GM18868 (cell line): ENCODE results near the gene PLEKHO2.

ENCODE experiments used
- ATAC-seq: cut with Tn5 transposase; IDR thresholded peaks from one replicate; pipeline ENCODE4 v1.9.1; 2021; ENCODE audit warnings: mild to moderate bottlenecking, moderate library complexity; ENCODE audit not compliant: unreplicated experiment

The PLEKHO2 gene

DNA sequence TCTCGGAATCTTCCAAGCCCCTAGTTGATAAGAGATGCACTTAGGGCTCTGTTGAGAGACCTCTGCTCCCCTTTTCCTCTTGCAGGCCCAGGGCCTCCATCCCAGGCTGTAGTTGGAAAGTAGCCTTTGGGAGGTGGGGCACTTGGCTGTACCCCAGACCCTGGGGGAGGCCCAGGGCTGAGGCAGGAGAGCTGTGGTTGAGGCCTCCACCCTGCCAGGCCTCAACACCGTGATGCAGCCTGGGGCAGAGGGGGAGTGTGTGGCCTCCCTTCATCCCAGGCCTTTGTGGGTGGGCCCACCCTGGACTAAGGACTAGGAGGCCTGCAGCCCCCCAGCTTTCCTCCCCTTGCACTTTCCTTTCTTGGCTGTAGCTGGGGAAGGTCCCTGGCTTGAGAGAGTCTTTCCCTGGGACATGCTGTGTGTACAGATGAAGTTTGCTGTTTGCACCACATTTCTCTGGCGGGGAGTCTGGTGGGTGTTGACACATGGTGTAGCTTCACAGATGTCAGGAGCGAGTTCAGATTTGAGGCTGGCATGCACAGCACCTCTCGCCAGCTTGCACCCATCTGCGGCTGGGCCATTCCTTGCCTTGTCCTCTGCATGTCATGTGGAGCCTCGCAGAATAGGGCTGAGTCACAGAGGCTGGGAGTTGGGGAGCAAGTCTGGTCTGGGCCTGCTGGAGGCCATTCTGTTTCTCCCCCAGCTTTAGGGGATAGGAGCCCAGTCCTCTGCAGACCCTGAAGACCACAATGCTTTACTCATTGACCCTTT lies 13.7 kb downstream of the PLEKHO2 start:
- ATAC-seq = no peak

- ATAC-seq = no peak
These were observed 14.9 kb downstream of the PLEKHO2 start for GRCh38 chr15:64856429-64857145.

DNA sequence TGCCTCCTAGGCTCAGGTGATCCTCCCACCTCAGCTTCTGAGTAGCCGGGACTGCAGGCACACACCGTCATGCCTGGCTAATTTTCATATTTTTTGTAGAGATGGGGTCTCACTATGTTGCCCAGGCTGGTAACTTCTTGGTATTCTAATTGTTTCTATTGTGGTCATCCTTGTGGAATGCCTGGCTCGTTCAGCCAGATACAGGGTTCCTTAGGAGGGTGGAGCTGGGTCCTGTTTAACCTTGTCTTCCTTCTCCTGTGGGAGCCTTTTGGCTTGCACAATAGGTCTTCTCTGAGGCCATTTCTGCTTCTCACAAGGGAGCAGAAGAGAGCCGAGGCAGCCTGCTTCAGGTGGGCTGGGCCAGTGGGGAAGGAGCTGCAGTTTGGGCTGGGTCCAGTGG lies 15.7 kb downstream of the PLEKHO2 start:
- no peak for ATAC-seq

DNA sequence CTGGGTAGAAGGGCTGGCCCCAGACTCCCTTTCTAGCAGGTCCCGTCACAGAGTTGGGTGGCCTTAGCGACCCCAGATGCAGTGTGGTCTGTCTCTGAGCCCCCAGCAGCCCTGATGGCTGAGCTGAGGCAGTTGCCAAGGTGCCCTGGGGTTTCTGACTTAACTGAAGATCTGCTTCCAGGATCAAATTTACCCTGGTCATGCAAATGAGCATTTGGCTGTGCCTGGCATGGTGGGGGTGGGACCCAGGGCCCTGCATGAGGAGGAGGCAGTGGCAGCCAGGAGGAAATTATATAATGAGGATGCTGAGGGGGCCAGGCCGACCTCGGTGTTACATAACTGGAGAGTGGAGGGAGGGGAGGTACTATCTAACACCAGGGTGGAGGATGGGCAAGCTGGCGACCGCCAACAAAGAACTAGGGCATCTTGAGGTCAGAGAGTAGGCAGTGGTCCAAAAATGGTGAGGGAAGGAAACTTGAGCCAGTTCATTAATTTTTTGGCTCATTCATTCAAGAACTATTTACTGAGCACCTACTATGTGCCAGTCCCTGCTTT lies 16.4 kb downstream of the PLEKHO2 start:
- ATAC-seq = no peak

GRCh38 chr15:64859226-64859625 lies 17.5 kb downstream of the PLEKHO2 start:
- no peak for ATAC-seq

GRCh38 chr15:64861331-64861730 lies 19.6 kb downstream of the PLEKHO2 start:
- no peak for ATAC-seq

- ATAC-seq = no peak
These were observed 20.2 kb downstream of the PLEKHO2 start for GRCh38 chr15:64861960-64862359.

- no peak for ATAC-seq
These were observed 20.7 kb downstream of the PLEKHO2 start for GRCh38 chr15:64862408-64862807.

DNA sequence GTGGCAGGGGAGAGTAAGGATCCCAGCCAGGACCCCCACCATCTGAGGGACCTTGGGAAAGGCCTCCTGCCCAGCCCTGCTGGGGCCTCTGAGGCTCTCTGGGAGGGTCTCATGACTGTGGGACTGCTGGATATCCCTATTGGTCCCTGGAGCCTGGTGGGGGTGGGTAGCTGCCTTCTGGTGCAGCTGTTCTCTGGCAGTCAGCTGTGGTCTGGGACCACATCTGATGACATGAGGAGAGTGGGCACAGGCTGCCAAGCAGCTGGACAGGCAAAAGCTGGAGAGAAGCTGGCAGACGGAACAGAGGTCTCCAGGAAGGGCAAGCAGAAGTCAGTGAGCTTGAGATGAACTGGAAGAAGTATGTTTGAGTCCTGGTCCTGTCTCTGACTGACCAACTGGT lies 22.4 kb downstream of the PLEKHO2 start:
- no peak for ATAC-seq

GRCh38 chr15:64865126-64865997 lies 23.6 kb downstream of the PLEKHO2 start:
- ATAC-seq = peak; percentile 79

GRCh38 chr15:64865998-64866520 lies 24.3 kb downstream of the PLEKHO2 start:
- no peak for ATAC-seq

- no peak for ATAC-seq
These were observed 27.8 kb downstream of the PLEKHO2 start for GRCh38 chr15:64869501-64869900.

DNA sequence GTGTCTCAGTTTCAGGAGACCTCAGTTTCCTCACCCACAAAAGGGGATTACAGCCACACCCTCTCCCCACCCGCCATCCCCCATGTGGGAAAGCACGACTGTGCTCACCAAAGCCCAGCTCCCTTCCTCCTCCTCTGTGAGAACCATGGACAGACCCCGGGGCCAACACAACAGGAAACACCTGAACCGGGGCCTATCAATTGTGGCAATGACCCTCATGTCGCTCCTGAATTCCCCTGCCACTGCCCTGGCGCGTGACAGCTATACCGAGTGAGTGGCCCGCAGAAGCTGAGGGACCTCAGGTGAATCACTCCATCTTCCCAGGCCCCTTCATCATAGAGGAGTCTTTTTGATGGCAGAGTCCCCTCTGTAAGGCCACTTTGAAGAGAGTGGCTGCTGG lies 28.6 kb downstream of the PLEKHO2 start:
- ATAC-seq = no peak

DNA sequence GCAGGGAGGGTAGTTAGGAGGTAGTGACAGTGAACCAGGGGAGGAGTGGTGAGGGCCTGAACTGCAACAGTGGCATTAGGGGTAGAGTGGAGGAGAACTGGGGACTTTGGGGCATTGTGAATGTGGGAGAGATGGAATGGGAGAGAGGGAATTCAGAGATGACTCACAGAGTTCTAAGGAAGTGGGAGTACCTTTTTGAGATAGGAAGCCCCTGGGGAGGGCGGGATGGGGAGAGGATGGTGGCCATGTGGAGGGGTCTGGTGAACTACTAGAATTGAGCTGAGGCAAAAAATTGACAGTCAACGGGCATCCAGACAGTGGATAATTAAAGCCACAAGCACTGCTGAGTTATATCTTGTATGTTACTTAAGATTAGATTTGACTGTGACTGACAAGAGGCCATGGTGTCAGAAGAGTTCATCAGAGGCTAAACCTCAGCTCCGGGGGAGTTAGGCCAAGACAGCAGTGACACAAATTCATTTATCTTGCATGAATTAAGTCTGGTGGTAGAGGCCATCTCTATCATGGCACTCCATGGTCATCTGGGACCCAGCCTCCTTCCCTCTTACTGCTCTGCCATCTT lies 34.0 kb downstream of the PLEKHO2 start:
- no peak for ATAC-seq

DNA sequence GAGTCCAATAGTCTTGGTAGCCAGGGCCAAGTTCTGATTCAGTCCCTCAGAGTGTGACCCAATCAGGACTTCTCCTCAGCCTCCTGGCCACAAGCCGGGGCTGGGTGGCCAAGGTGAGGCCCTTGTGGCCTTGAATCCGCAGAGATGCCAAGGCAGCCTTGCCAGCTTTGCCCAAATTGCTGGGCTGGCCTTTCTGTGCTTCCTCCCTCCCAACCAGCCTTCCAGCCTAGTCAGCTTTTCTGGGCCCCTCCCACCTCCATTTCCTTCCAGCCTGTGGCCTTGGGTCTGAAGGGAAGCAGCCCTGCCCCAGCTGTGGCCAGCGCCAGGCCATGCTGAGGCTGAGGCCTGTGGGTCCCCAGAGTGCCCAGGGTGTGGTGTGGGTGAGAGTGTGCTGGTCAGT lies 35.7 kb downstream of the PLEKHO2 start:
- no peak for ATAC-seq

GRCh38 chr15:64878705-64879104 lies 37.0 kb downstream of the PLEKHO2 start:
- no peak for ATAC-seq

DNA sequence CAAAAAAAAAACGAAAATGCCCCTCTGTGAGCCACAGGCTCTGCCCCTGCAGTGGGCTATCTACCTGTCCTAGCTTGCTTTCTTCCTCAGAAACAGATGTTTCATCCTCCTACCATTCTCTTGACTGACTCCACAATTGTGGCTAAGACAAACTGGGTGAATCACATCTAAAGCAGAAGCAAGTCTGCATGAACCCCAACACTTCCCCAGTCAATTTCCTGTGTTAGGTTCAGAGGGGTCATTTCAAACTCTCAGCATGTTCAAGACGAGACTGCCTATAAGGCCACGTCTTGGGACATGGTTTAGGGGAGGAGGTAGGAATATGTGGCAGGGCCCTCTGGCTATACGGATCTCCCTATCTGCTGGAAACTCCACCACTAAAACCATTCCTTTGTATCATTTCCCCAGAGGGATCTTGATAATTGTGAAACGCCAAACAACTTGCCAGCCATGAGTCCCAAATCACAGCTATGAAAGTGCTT lies 41.4 kb downstream of the PLEKHO2 start:
- no peak for ATAC-seq

- ATAC-seq = peak; percentile 79
These were observed 42.3 kb downstream of the PLEKHO2 start for GRCh38 chr15:64883997-64884511.

DNA sequence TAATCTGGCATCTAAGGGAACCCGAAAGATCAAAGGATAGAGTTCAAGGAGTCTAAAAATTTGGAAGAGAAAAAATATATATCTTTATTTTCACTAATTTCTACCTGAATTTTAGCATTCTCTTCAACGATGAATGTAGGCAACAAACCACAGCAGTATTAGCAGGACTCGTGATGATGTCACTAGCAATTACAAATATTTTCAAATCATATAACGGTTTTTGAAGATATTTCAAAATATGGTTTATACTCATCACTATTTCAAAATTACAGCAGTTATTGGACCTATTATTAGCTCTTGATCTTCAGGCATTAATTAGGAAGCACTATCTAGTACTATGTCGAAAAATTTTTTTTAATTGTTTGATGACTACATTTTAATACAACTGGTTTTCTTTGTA lies 43.0 kb downstream of the PLEKHO2 start:
- ATAC-seq = no peak

- ATAC-seq = no peak
These were observed 46.6 kb downstream of the PLEKHO2 start for GRCh38 chr15:64888336-64888735.
